ENCODE results near the gene APOL4.
A peak's percentile ranks its signal among the peaks of the same experiment; 100 is the strongest.
"Not testable (repeated sequence)": the region's sequence is repeated elsewhere in the genome, so short reads cannot be mapped to it uniquely, and the experiment has no call there.

APOL4 gene

GRCh38 chr22:36183446-36183845 lies 18.2 kb downstream of the APOL4 start:
- no peak for DNase-seq (ENCODE audit: low read depth in 2 of 2)

- DNase-seq (ENCODE audit: low read depth in 2 of 2), result no peak
Measured at GRCh38 chr22:36182857-36183256, 18.8 kb downstream of the APOL4 start.

GRCh38 chr22:36182056-36182455 lies 19.6 kb downstream of the APOL4 start:
- no peak for DNase-seq (ENCODE audit: low read depth in 2 of 2)

- DNase-seq (ENCODE audit: low read depth in 2 of 2), result no peak
Measured at GRCh38 chr22:36180928-36181327, 20.7 kb downstream of the APOL4 start.

GRCh38 chr22:36180038-36180880 lies 21.4 kb downstream of the APOL4 start:
- peak; percentile 79 to 90 for DNase-seq (ENCODE audit: low read depth in 2 of 2)

GRCh38 chr22:36177160-36177559 lies 24.4 kb downstream of the APOL4 start:
- DNase-seq (ENCODE audit: low read depth in 2 of 2), result no peak

- DNase-seq (ENCODE audit: low read depth in 2 of 2), result no peak
Measured at GRCh38 chr22:36175892-36176291, 25.7 kb downstream of the APOL4 start.

- DNase-seq (ENCODE audit: low read depth in 2 of 2), result no peak
Measured at GRCh38 chr22:36171941-36172340, 29.7 kb downstream of the APOL4 start.

GRCh38 chr22:36166518-36167220 lies 34.9 kb downstream of the APOL4 start:
- DNase-seq (ENCODE audit: low read depth in 2 of 2), result no peak

GRCh38 chr22:36166086-36166485 lies 35.5 kb downstream of the APOL4 start:
- no peak for DNase-seq (ENCODE audit: low read depth in 2 of 2)

- no peak for DNase-seq (ENCODE audit: low read depth in 2 of 2)
Measured at GRCh38 chr22:36165141-36165540, 36.5 kb downstream of the APOL4 start.

GRCh38 chr22:36164621-36165020 lies 37.0 kb downstream of the APOL4 start:
- DNase-seq (ENCODE audit: low read depth in 2 of 2), result no peak

- no peak for DNase-seq (ENCODE audit: low read depth in 2 of 2)
Measured at GRCh38 chr22:36163497-36163896, 38.1 kb downstream of the APOL4 start.

- DNase-seq (ENCODE audit: low read depth in 2 of 2), result no peak
Measured at GRCh38 chr22:36162127-36163034, 39.2 kb downstream of the APOL4 start.

GRCh38 chr22:36161793-36162126 lies 39.8 kb downstream of the APOL4 start:
- not testable (repeated sequence) for DNase-seq (ENCODE audit: low read depth in 2 of 2)

- no peak for DNase-seq (ENCODE audit: low read depth in 2 of 2)
Measured at GRCh38 chr22:36160499-36160942, 41.1 kb downstream of the APOL4 start, which contains the start of gene APOL3. TSS of gene APOL3 (minus strand) at chr22:36160755. CDS start at chr22:36149055, 11,700 bp downstream.

GRCh38 chr22:36156515-36157419 lies 44.8 kb downstream of the APOL4 start:
- DNase-seq (ENCODE audit: low read depth in 2 of 2), result peak; percentile 75 to 79

GRCh38 chr22:36156119-36156514 lies 45.5 kb downstream of the APOL4 start:
- no peak for DNase-seq (ENCODE audit: low read depth in 2 of 2)

- DNase-seq (ENCODE audit: low read depth in 2 of 2), result no peak
Measured at GRCh38 chr22:36155702-36156101, 45.9 kb downstream of the APOL4 start.

- no peak for DNase-seq (ENCODE audit: low read depth in 2 of 2)
Measured at GRCh38 chr22:36154423-36154945, 47.1 kb downstream of the APOL4 start.
